Measurements from ENCODE around the gene TMEM92. TPM values are rescaled to one million over a fixed set of nuclear protein-coding genes. Genes with fewer than 3 reads are reported as not detected.
A peak's percentile ranks its signal among the peaks of the same experiment; 100 is the strongest.

TMEM92 gene
- total and polyA plus RNA-seq, 2 of the 13 experiments (the other 11 are each of a cell fraction or from before 2014, with no cell fraction given): 0.07 TPM; not detected in 1

GRCh38 chr17:50266384-50267073 lies 7.7 kb upstream of the TMEM92 start (continued):
- no peak for TF ChIP-seq ZNF784 (CRISPR knock-in tag; IDR thresholded peaks at IDR 0.05; ENCODE audit: borderline replicate concordance)
- TF ChIP-seq ZNF3 (CRISPR knock-in tag; IDR thresholded peaks at IDR 0.05): no peak
- no peak for TF ChIP-seq ZNF230 (CRISPR knock-in tag; IDR thresholded peaks at IDR 0.05)
- no peak for TF ChIP-seq NCOA1 (CRISPR knock-in tag; IDR thresholded peaks at IDR 0.05)
- no peak for TF ChIP-seq KDM6A (CRISPR knock-in tag; IDR thresholded peaks at IDR 0.05; ENCODE audit: low read depth)
- TF ChIP-seq HNRNPL (IDR thresholded peaks at IDR 0.05; ENCODE audit: low read depth, low read length): peak; percentile 38; the same call in 1 of the 2 replicates
- peak; percentile 50; the same call in 1 of the 2 replicates for TF ChIP-seq TCF7 (IDR thresholded peaks at IDR 0.05; ENCODE audit: low read depth)
- no peak for TF ChIP-seq CAMTA2 (CRISPR knock-in tag; IDR thresholded peaks at IDR 0.05; ENCODE audit: borderline replicate concordance)
- TF ChIP-seq HOXA5 (CRISPR knock-in tag; IDR thresholded peaks at IDR 0.05): no peak
- TF ChIP-seq ZNF704 (CRISPR knock-in tag; IDR thresholded peaks at IDR 0.05; ENCODE audit: borderline replicate concordance): no peak

GRCh38 chr17:50267074-50267841 lies 7.0 kb upstream of the TMEM92 start:
- peaks cover 13 to 77% of the 10 kb centered on the region in 2 experiments for H3K27me3 ChIP-seq (ENCODE audit: control insufficient read depth in 1 of 2, insufficient read depth in 2 of 2, low read length in 2 of 2)
- peaks cover 17% of the 10 kb centered on the region; the same call in 1 of the 2 replicates for H3K4me1 ChIP-seq (ENCODE audit: insufficient read depth, low read length)
- no peaks in the 10 kb centered on the region for H3K79me2 ChIP-seq (ENCODE audit: insufficient read depth, low read length)
- H3K9me3 ChIP-seq (ENCODE audit: low read length): no peaks in the 10 kb centered on the region
- in situ Hi-C loops (cut with HindIII; ENCODE audit: extremely low pct_ligation_motif_present, low pct_unique_long_range_greater_than_20kb): no loop called here
- CTCF ChIA-PET (ENCODE audit: low intra/inter-chr PET ratio, low total read pairs): no interaction called here
- no peak overlapping the region for H3K9ac ChIP-seq (ENCODE audit: insufficient read depth, low read depth, low read length)
- DNase-seq (ENCODE audit: low spot score) (no peak), ATAC-seq (no peak), FAIRE-seq (no peak)
- no peaks in the 10 kb centered on the region for H3K36me3 ChIP-seq (replicated peaks in 1 of 2; ENCODE audit: control insufficient read depth in 1 of 2, insufficient read depth in 2 of 2, low read length in 2 of 2)
- H3K4me3 ChIP-seq (replicated peaks in 1 of 3; ENCODE audit: insufficient read depth in 1 of 3, low read depth in 2 of 3, low read length in 3 of 3): no peak overlapping the region
- H3K4me2 ChIP-seq (ENCODE audit: low read depth, low read length): no peak overlapping the region
- intact Hi-C loops (cut with micrococcal nuclease; ENCODE audit: unreplicated experiment): no loop called here
- H2AFZ ChIP-seq (ENCODE audit: low read length): no peak overlapping the region
- H4K20me1 ChIP-seq (ENCODE audit: insufficient read depth, low read length): no peaks in the 10 kb centered on the region
- POLR2A ChIA-PET: no interaction called here
- TF ChIP-seq AGO2 (optimal IDR thresholded peaks at IDR 0.05; ENCODE audit: low read depth, low read length) (no peak), MNT (IDR thresholded peaks at IDR 0.05) (peak; percentile 94)
- no peak overlapping the region for H3K27ac ChIP-seq (ENCODE audit: extremely low read length, insufficient read depth, low read length)
- BruUV-seq (replicated peaks): no TSS peak
- 32% methylated on average over 10 of the region's 10 CpGs for WGBS (ENCODE audit: low lambda C conversion rate)
